Activated T-cell treated with anti-CD3 and anti-CD28 coated beads, Interleukin-2, amount 50 U/mL, for 48 hours (primary cell): Measurements from ENCODE around the gene CNIH1.

Experiments
- DNase-seq, 2 experiments: peaks; one replicate each; pipeline ENCODE4 v3.0.0-alpha.2; 2020

The CNIH1 gene

GRCh38 chr14:54377501-54377900, 63.7 kb downstream of the CNIH1 start:
- DNase-seq: no peak

GRCh38 chr14:54374117-54374884, 66.9 kb downstream of the CNIH1 start:
- no peak for DNase-seq
